ENCODE results near the gene GPX6.

DNA sequence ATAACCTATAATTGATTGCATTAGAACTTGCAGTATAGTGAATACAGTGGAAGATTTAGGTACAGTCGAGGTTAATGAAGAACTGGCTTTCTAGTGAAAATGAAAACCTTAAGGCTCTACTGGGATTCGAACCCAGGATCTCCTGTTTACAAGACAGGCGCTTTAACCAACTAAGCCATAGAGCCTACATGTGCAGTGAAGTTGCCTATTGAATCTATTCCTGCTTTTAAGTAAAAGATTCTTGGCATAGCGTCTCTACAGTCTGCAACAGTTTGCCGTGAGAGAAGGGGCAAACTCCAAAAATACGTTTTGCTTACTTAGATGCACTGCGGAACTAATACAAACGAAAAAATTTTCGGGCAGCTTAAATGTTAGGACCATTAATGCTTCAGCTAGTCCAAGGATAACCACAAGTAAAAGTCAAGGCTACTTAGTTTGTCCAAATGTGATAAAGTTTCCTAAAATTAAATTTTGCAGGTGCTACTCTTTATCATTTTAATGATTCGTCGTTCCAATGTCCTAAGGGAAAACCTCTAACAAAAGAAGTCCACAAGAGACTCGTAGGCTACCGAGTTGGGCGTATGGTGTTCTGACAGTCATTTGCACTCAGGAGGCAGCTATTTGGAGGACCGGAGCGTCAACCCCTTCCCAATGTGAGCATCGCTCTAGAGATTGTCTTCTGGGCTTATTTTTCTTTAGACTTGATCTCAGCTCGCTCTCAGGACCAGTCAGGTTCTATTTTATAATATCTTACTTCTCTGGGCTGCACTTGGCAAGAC lies 41.0 kb downstream of the GPX6 start:
- TF ChIP-seq, protein P1, sequence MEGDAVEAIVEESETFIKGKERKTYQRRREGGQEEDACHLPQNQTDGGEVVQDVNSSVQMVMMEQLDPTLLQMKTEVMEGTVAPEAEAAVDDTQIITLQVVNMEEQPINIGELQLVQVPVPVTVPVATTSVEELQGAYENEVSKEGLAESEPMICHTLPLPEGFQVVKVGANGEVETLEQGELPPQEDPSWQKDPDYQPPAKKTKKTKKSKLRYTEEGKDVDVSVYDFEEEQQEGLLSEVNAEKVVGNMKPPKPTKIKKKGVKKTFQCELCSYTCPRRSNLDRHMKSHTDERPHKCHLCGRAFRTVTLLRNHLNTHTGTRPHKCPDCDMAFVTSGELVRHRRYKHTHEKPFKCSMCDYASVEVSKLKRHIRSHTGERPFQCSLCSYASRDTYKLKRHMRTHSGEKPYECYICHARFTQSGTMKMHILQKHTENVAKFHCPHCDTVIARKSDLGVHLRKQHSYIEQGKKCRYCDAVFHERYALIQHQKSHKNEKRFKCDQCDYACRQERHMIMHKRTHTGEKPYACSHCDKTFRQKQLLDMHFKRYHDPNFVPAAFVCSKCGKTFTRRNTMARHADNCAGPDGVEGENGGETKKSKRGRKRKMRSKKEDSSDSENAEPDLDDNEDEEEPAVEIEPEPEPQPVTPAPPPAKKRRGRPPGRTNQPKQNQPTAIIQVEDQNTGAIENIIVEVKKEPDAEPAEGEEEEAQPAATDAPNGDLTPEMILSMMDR (IDR thresholded peaks at IDR 0.05 in 4 of 5, conservative IDR thresholded peaks at IDR 0.05 in 1 of 5): no peak
- no peak for TF ChIP-seq POLR2A (IDR thresholded peaks at IDR 0.05)
